GM18870 (cell line): ENCODE data around the gene AUH.
"Not testable (repeated sequence)": the region's sequence is repeated elsewhere in the genome, so short reads cannot be mapped to it uniquely, and the experiment has no call there.

Source experiments
- ATAC-seq: cut with Tn5 transposase; IDR thresholded peaks from one replicate; pipeline ENCODE4 v1.9.1; 2021; ENCODE audit warnings: moderate library complexity; ENCODE audit not compliant: unreplicated experiment

Gene AUH

GRCh38 chr9:91212596-91213243 is 149.0 kb downstream of the AUH start:
- ATAC-seq = no peak

- ATAC-seq = no peak
Observed at GRCh38 chr9:91211919-91212318, 149.8 kb downstream of the AUH start.

- no peak for ATAC-seq
Observed at GRCh38 chr9:91211414-91211813, 150.3 kb downstream of the AUH start.

- no peak for ATAC-seq
Observed at GRCh38 chr9:91210318-91210717, 151.4 kb downstream of the AUH start.

- no peak for ATAC-seq
Observed at GRCh38 chr9:91208837-91209236, 152.9 kb downstream of the AUH start.

GRCh38 chr9:91208419-91208745 is 153.3 kb downstream of the AUH start:
- ATAC-seq = no peak

GRCh38 chr9:91207729-91208418 is 153.8 kb downstream of the AUH start:
- ATAC-seq = peak; percentile 75

GRCh38 chr9:91207397-91207728 is 154.4 kb downstream of the AUH start:
- no peak for ATAC-seq

- ATAC-seq = no peak
Observed at GRCh38 chr9:91206806-91207205, 154.9 kb downstream of the AUH start.

- ATAC-seq = no peak
Observed at GRCh38 chr9:91202736-91203283, 158.9 kb downstream of the AUH start.

GRCh38 chr9:91200692-91201336 is 160.9 kb downstream of the AUH start:
- no peak for ATAC-seq

GRCh38 chr9:91199739-91200497 is 161.8 kb downstream of the AUH start:
- ATAC-seq = no peak

- not testable (repeated sequence) for ATAC-seq
Observed at GRCh38 chr9:91198881-91199280, 162.8 kb downstream of the AUH start.

- ATAC-seq = no peak
Observed at GRCh38 chr9:91198405-91198804, 163.3 kb downstream of the AUH start.

- ATAC-seq = no peak
Observed at GRCh38 chr9:91197232-91198181, 164.2 kb downstream of the AUH start.

- no peak for ATAC-seq
Observed at GRCh38 chr9:91196103-91196950, 165.4 kb downstream of the AUH start.

GRCh38 chr9:91195372-91196012 is 166.2 kb downstream of the AUH start:
- no peak for ATAC-seq

GRCh38 chr9:91193658-91194391 is 167.9 kb downstream of the AUH start:
- ATAC-seq = peak; percentile 51
